Nephron progenitor cell (in vitro differentiated cells): Measurements from ENCODE around the gene PLA2G4B.

Experiments used
- DNase-seq: peaks from one replicate; pipeline ENCODE4 v3.0.0; 2021
- H3K27ac Mint-ChIP-seq: 2 replicates; pipeline ENCODE4 v1.8.0; 2021; ENCODE audit warnings: mild to moderate bottlenecking, moderate library complexity, mixed read lengths
- H3K27me3 Mint-ChIP-seq: 2 replicates; pipeline ENCODE4 v1.8.0; 2021; ENCODE audit warnings: mild to moderate bottlenecking, low read depth, mixed read lengths; ENCODE audit not compliant: poor library complexity
- H3K36me3 Mint-ChIP-seq: 2 replicates; pipeline ENCODE4 v1.8.0; 2021; ENCODE audit warnings: low read depth, mixed read lengths
- H3K4me1 Mint-ChIP-seq: 2 replicates; pipeline ENCODE4 v1.8.0; 2021; ENCODE audit warnings: mixed read lengths
- H3K4me3 Mint-ChIP-seq: 2 replicates; pipeline ENCODE4 v1.8.0; 2021; ENCODE audit warnings: mild to moderate bottlenecking, moderate library complexity, mixed read lengths
- H3K9me3 Mint-ChIP-seq: 2 replicates; pipeline ENCODE4 v1.8.0; 2021; ENCODE audit warnings: mild to moderate bottlenecking, moderate library complexity, mixed read lengths
- TF ChIP-seq, protein P1 (sequence below): fragments of 200-600 bp; sonication (generic); IDR thresholded peaks from 2 replicates; pipeline ENCODE4 v1.5.0; 2021; ENCODE audit warnings: antibody characterized with exemption

PLA2G4B gene

DNA sequence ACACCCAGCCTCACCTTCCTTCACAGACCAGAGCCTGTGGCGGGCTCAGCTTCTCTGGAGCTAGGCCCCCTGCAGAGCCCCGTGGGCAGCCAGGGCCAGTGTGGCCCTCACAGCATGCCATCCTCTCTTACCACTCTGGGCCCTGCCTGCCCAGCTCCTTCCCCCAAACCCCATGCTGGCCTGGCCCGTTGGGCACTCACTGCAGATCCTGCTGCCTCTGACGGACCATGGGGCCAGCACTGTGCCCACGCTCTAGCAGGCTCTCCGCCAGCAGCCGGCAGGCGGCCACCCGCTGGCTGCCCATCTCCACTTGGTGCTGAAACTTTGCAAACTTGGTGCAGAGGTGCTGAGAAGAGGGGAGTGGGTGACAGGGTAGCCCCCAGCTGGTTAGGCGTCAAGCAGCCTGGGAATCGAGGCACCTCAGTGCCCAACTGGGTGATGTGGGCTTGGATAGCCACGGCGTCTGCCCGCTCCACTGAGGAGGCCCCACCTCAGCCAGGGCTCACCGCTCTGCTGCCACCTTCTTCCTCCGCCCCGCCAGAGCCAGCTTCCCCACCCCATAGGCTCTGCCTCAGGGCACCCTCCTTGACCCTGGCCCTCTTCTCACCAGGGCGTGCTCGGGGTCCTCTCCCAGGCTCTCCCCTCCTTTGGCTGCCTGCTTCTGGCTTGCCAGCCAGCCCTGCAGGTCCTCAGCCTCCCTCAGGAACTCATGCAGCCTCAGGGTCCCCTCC, 32.7 kb downstream of the PLA2G4B start:
- TF ChIP-seq, protein P1, sequence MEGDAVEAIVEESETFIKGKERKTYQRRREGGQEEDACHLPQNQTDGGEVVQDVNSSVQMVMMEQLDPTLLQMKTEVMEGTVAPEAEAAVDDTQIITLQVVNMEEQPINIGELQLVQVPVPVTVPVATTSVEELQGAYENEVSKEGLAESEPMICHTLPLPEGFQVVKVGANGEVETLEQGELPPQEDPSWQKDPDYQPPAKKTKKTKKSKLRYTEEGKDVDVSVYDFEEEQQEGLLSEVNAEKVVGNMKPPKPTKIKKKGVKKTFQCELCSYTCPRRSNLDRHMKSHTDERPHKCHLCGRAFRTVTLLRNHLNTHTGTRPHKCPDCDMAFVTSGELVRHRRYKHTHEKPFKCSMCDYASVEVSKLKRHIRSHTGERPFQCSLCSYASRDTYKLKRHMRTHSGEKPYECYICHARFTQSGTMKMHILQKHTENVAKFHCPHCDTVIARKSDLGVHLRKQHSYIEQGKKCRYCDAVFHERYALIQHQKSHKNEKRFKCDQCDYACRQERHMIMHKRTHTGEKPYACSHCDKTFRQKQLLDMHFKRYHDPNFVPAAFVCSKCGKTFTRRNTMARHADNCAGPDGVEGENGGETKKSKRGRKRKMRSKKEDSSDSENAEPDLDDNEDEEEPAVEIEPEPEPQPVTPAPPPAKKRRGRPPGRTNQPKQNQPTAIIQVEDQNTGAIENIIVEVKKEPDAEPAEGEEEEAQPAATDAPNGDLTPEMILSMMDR, result no peak
- DNase-seq, result no peak
- H3K4me1 Mint-ChIP-seq, result peaks cover 45% of the 10 kb centered on the region
- no peak overlapping the region for H3K27ac Mint-ChIP-seq
- peaks cover 19% of the 10 kb centered on the region for H3K27me3 Mint-ChIP-seq
- H3K9me3 Mint-ChIP-seq, result no peaks in the 10 kb centered on the region
- H3K4me3 Mint-ChIP-seq, result no peak overlapping the region
- H3K36me3 Mint-ChIP-seq, result no peaks in the 10 kb centered on the region

DNA sequence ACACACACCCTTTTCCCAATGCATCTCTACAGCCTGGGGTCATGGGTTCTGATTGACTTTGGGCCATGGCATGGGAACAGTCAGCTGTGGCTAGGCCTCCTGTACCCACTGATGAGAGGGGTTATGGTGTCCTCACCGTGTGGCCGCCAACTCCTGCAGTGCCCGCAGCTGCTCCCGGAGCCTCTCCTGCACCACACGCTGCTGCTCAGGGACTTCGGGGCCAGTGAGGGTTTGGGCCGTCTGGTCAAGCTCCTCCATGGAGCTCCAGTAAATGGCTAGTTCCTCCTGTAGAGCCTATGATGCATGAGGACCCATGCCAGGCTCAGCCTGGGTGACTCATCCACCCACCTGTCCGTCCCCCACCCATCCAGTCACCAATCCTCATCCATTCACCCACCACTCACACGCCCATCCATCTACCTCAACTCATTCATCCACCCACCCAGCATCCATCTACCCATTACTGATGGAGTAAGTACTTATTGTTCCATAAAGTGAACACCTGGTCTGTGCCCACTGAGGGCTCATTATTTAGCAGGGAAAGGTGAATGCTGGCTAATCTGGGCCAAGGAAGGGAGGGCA, 33.6 kb downstream of the PLA2G4B start:
- TF ChIP-seq, protein P1, result no peak
- no peak for DNase-seq
- H3K27ac Mint-ChIP-seq, result no peak overlapping the region
- peaks cover 19% of the 10 kb centered on the region for H3K27me3 Mint-ChIP-seq
- H3K36me3 Mint-ChIP-seq, result no peaks in the 10 kb centered on the region
- H3K4me1 Mint-ChIP-seq, result peaks cover 42% of the 10 kb centered on the region
- no peaks in the 10 kb centered on the region for H3K9me3 Mint-ChIP-seq
- H3K4me3 Mint-ChIP-seq, result no peak overlapping the region

DNA sequence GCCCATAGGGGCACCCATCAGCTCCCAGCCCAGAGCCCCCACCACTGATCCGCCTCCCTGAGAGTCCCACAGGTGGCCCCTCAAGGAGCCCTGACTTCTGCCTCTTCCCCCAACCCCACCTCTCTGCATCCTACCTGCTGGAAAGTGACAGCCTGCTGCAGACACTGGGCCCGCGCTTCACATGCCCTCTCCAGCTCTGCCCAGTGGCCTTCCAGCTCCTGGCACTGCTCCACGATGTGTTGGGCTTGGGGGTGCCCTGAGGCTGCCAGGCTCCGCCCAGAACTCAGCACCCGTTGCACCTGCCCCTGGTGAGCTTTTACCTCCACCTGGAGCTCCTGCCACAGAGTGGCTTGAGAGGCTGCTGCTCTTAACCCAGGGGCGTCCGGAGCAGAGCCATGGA, 35.1 kb downstream of the PLA2G4B start:
- DNase-seq, result no peak
- peaks cover 36% of the 10 kb centered on the region for H3K4me1 Mint-ChIP-seq
- H3K27ac Mint-ChIP-seq, result no peak overlapping the region
- no peak overlapping the region for H3K4me3 Mint-ChIP-seq
- H3K9me3 Mint-ChIP-seq, result no peaks in the 10 kb centered on the region
- TF ChIP-seq, protein P1, result no peak
- no peaks in the 10 kb centered on the region for H3K36me3 Mint-ChIP-seq
- peaks cover 23% of the 10 kb centered on the region for H3K27me3 Mint-ChIP-seq

DNA sequence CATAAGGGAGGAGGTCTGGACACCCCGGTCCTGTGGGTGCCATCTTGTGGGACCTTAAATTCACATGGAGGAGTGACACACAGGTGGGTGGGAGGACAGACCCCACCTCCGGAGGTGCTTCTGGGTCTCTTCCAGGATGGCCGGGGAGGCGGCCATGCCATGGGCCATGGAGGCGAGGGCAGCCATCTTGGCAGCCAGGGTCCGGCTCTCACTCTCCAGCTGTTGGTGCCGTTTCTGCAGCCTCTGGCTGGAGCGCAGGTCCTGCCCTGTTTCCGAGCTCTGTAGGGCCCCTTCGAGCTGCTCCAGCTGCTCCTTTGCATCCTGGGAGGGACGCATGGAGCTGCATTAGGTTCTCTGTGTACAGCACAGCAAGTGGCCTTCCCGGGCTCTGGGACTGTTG, 36.1 kb downstream of the PLA2G4B start:
- TF ChIP-seq, protein P1, result no peak
- Mint-ChIP-seq H3K9me3 (no peaks in the 10 kb centered on the region), H3K36me3 (no peaks in the 10 kb centered on the region), H3K4me3 (no peak overlapping the region), H3K4me1 (peaks cover 30% of the 10 kb centered on the region), H3K27ac (no peak overlapping the region), H3K27me3 (peaks cover 24% of the 10 kb centered on the region)
- DNase-seq, result no peak

DNA sequence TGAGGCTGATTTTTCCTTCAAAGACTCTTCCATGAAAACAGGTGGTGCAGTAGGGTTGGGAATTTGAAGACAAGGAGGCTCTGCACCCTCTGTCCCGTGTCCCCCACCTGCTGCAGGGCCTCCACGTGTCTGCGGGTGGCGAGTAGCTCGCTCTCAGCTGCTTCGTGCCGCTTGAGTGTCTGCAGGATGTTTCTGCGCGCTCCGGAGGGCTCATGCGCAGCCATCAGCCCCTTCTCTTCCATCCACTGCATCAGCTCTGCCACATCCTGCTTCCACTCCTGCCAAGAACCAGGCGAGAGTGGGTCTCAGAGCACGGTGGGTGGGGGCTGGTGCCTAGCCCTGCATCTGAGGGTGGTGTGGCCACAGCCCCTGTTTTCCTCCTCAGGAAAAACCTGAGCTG, 37.4 kb downstream of the PLA2G4B start:
- Mint-ChIP-seq H3K4me3 (no peak overlapping the region), H3K4me1 (peaks cover 23% of the 10 kb centered on the region), H3K27me3 (peaks cover 37% of the 10 kb centered on the region), H3K27ac (no peak overlapping the region), H3K36me3 (no peaks in the 10 kb centered on the region), H3K9me3 (no peaks in the 10 kb centered on the region)
- TF ChIP-seq, protein P1, result no peak
- no peak for DNase-seq

DNA sequence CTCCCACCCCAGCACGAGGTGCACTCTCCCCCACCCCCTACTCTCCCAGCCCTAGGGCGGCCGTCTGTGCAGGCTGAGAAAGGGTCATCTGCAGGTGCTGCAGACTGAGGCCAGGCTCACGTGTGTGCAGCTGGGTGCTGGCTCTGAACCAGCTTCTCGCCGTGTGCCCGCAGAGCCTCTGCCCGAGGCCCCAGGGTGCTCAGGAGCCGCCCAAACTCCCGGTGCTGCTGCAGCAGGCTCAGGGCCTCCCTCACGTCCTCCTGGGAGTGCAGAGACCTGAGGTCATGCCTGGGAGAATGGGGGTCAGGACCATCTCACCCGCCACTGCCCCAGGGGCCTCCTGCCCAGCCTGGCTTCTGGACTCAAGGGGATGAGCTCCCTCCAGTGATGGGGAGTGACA, 38.0 kb downstream of the PLA2G4B start:
- Mint-ChIP-seq H3K4me1 (peaks cover 26% of the 10 kb centered on the region), H3K27ac (no peak overlapping the region), H3K36me3 (no peaks in the 10 kb centered on the region), H3K4me3 (no peak overlapping the region), H3K9me3 (no peaks in the 10 kb centered on the region), H3K27me3 (peaks cover 44% of the 10 kb centered on the region)
- TF ChIP-seq, protein P1, result no peak
- DNase-seq, result no peak
